ENCODE measurements around the gene GHRL. TPM values are rescaled to one million over a fixed set of nuclear protein-coding genes. Genes with fewer than 3 reads are reported as not detected.

GHRL gene
- total RNA-seq, 2 experiments from 2014 or later = 0.32 to 0.42 TPM

GRCh38 chr3:10335871-10336622 is 43.3 kb upstream of the GHRL start:
- no peak overlapping the region for H3K27ac ChIP-seq (ENCODE audit: low read depth, low read length, poor library complexity, severe bottlenecking)
- no peak for DNase-seq (ENCODE audit: low spot score)
- H2AFZ ChIP-seq (ENCODE audit: low read length) = no peak overlapping the region
- no peak for TF ChIP-seq EZH2phosphoT487 (IDR thresholded peaks at IDR 0.05; ENCODE audit: borderline replicate concordance, low read depth, low read length)
- TF ChIP-seq, protein P1, sequence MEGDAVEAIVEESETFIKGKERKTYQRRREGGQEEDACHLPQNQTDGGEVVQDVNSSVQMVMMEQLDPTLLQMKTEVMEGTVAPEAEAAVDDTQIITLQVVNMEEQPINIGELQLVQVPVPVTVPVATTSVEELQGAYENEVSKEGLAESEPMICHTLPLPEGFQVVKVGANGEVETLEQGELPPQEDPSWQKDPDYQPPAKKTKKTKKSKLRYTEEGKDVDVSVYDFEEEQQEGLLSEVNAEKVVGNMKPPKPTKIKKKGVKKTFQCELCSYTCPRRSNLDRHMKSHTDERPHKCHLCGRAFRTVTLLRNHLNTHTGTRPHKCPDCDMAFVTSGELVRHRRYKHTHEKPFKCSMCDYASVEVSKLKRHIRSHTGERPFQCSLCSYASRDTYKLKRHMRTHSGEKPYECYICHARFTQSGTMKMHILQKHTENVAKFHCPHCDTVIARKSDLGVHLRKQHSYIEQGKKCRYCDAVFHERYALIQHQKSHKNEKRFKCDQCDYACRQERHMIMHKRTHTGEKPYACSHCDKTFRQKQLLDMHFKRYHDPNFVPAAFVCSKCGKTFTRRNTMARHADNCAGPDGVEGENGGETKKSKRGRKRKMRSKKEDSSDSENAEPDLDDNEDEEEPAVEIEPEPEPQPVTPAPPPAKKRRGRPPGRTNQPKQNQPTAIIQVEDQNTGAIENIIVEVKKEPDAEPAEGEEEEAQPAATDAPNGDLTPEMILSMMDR (conservative IDR thresholded peaks at IDR 0.05; ENCODE audit: low read length) = no peak
- ChIA-PET CTCF (ENCODE audit: unreplicated experiment) (no interaction called here), POLR2A (interaction anchor here (0.6 kb wide), 1 partner anchor 55 kb away, joined by 5 read pairs; no protein-coding TSS in a partner anchor)
- peaks cover 18% of the 10 kb centered on the region for H3K4me1 ChIP-seq (ENCODE audit: insufficient read depth, low read length, poor library complexity, severe bottlenecking)
- intact Hi-C loops (cut with micrococcal nuclease; ENCODE audit: unreplicated experiment) = no loop called here
- H3K4me3 ChIP-seq (ENCODE audit: low read depth, low read length, poor library complexity, severe bottlenecking) = no peak overlapping the region
- H3K4me2 ChIP-seq (ENCODE audit: low read length) = no peak overlapping the region
- no peaks in the 10 kb centered on the region for H3K79me2 ChIP-seq (ENCODE audit: insufficient read depth, low read depth, low read length)
- BruUV-seq (replicated peaks) = no TSS peak
- no peaks in the 10 kb centered on the region for H3K9me3 ChIP-seq (ENCODE audit: low read length)
- no peaks in the 10 kb centered on the region for H4K20me1 ChIP-seq (ENCODE audit: insufficient read depth, low read length)
- no peaks in the 10 kb centered on the region for H3K9me2 ChIP-seq (ENCODE audit: insufficient read depth, low read length)
- H3K36me3 ChIP-seq (ENCODE audit: insufficient read depth, low read length) = no peaks in the 10 kb centered on the region

GRCh38 chr3:10335190-10335738 is 42.5 kb upstream of the GHRL start:
- POLR2A ChIA-PET = no interaction called here

More at GRCh38 chr3:10335190-10335738, 42.5 kb upstream of the GHRL start:
- intact Hi-C loops (cut with micrococcal nuclease; ENCODE audit: unreplicated experiment) = no loop called here
- no TSS peak for BruUV-seq (replicated peaks)
- no peaks in the 10 kb centered on the region for H3K36me3 ChIP-seq (ENCODE audit: insufficient read depth, low read length)
- H3K27ac ChIP-seq (ENCODE audit: low read depth, low read length, poor library complexity, severe bottlenecking) = no peak overlapping the region
- H2AFZ ChIP-seq (ENCODE audit: low read length) = no peak overlapping the region
- no peak overlapping the region for H3K4me3 ChIP-seq (ENCODE audit: low read depth, low read length, poor library complexity, severe bottlenecking)
- H3K9me3 ChIP-seq (ENCODE audit: low read length) = no peaks in the 10 kb centered on the region
- H3K79me2 ChIP-seq (ENCODE audit: insufficient read depth, low read depth, low read length) = no peaks in the 10 kb centered on the region
- TF ChIP-seq, protein P1 (conservative IDR thresholded peaks at IDR 0.05; ENCODE audit: low read length) = no peak
- TF ChIP-seq EZH2phosphoT487 (IDR thresholded peaks at IDR 0.05; ENCODE audit: borderline replicate concordance, low read depth, low read length) = no peak
- H4K20me1 ChIP-seq (ENCODE audit: insufficient read depth, low read length) = no peaks in the 10 kb centered on the region
- CTCF ChIA-PET (ENCODE audit: unreplicated experiment) = no interaction called here
- H3K9me2 ChIP-seq (ENCODE audit: insufficient read depth, low read length) = no peaks in the 10 kb centered on the region
- no peak for DNase-seq (ENCODE audit: low spot score)
- peaks cover 18% of the 10 kb centered on the region for H3K4me1 ChIP-seq (ENCODE audit: insufficient read depth, low read length, poor library complexity, severe bottlenecking)
- H3K4me2 ChIP-seq (ENCODE audit: low read length) = no peak overlapping the region
